Fibroblast of lung (primary cell): ENCODE data around the gene KCNK7. TPM values are rescaled to one million over a fixed set of nuclear protein-coding genes. Genes with fewer than 3 reads are reported as not detected.
A peak's percentile ranks its signal among the peaks of the same experiment; 100 is the strongest.

ENCODE experiments used
- DNase-seq, 2 donors: peaks; one replicate each; pipeline versions ENCODE4 v3.0.0 to v3.0.0-alpha.2; 2010; ENCODE audit warnings: low read depth in 2 of 2
- H2AFZ ChIP-seq: 2 replicates; pipeline ENCODE4 v1.5.1; 2012; ENCODE audit warnings: low read length, control low read depth, inconsistent platforms
- H3K27ac ChIP-seq: 2 replicates; pipeline ENCODE4 v1.5.1; 2011; ENCODE audit warnings: low read length, control low read depth; ENCODE audit not compliant: insufficient read depth
- H3K27me3 ChIP-seq: 2 replicates; pipeline ENCODE4 v1.5.1; 2011; ENCODE audit warnings: mild to moderate bottlenecking, low read length; ENCODE audit not compliant: control insufficient read depth, insufficient read depth
- H3K36me3 ChIP-seq: 2 replicates; pipeline ENCODE4 v1.5.1; 2011; ENCODE audit warnings: low read length; ENCODE audit not compliant: control insufficient read depth, insufficient read depth
- H3K4me1 ChIP-seq: 2 replicates; pipeline ENCODE4 v1.5.1; 2011; ENCODE audit warnings: low read length; ENCODE audit not compliant: control insufficient read depth, insufficient read depth; ENCODE audit errors: extremely low read depth
- H3K4me2 ChIP-seq: 2 replicates; pipeline ENCODE4 v1.5.1; 2011; ENCODE audit warnings: low read length, control low read depth; ENCODE audit not compliant: insufficient read depth; ENCODE audit errors: extremely low read depth
- H3K4me3 ChIP-seq, 4 experiments: fragments of 200-600 bp in 1 of 4; sonication (generic) in 1 of 4; replicated peaks in 1 of 4; 2 replicates each; pipeline ENCODE4 v1.5.1; 2011 to 2016; ENCODE audit warnings: low read length in 4 of 4, low read depth in 3 of 4, mild to moderate bottlenecking in 3 of 4, control low read depth in 2 of 4, inconsistent platforms in 1 of 4, mixed read lengths in 1 of 4; ENCODE audit not compliant: insufficient read depth in 1 of 4; ENCODE audit errors: control extremely low read depth in 1 of 4
- H3K79me2 ChIP-seq: 2 replicates; pipeline ENCODE4 v1.5.1; 2012; ENCODE audit warnings: mild to moderate bottlenecking, low read length, inconsistent platforms; ENCODE audit not compliant: control insufficient read depth, insufficient read depth
- H3K9ac ChIP-seq: 2 replicates; pipeline ENCODE4 v1.5.1; 2011; ENCODE audit warnings: mild to moderate bottlenecking, low read length, control low read depth; ENCODE audit not compliant: insufficient read depth
- H3K9me3 ChIP-seq: 2 replicates; pipeline ENCODE4 v1.5.1; 2012; ENCODE audit warnings: low read depth, low read length; ENCODE audit not compliant: control insufficient read depth, insufficient read depth
- H4K20me1 ChIP-seq: 2 replicates; pipeline ENCODE4 v1.5.1; 2011; ENCODE audit warnings: low read length; ENCODE audit not compliant: control insufficient read depth, insufficient read depth; ENCODE audit errors: extremely low read depth
- EZH2 ChIP-seq: IDR thresholded peaks from 2 replicates; pipeline ENCODE4 v1.5.1; 2012; ENCODE audit warnings: low read length, control low read depth, mild to moderate bottlenecking; ENCODE audit errors: missing control alignments
- polyA plus RNA-seq, 2 donors: library from polyadenylated mRNA; depleted of rRNA in 1 of 2; stranded (reverse) in 1 of 2; unstranded in 1 of 2; fragments of >200 nt; gene quantifications; 2 replicates each; pipeline ENCODE4 v1.2.1, GENCODE V29; 2011 to 2012; ENCODE audit warnings: missing spikeins in 1 of 2
- total RNA-seq: library from RNA; depleted of rRNA; stranded (reverse); fragments of >200 nt; gene quantifications from 2 replicates; pipeline ENCODE4 v1.2.1, GENCODE V29; 2014
- TF ChIP-seq, protein P1 (sequence below), 2 donors: IDR thresholded peaks in 1 of 2; conservative IDR thresholded peaks in 1 of 2; 1 replicate in 1 of 2; 2 replicates in 1 of 2; pipeline ENCODE4 v1.5.1; 2011 to 2012; ENCODE audit warnings: low read length in 2 of 2, control low read depth in 1 of 2, inconsistent platforms in 1 of 2, low read depth in 1 of 2, mild to moderate bottlenecking in 1 of 2

KCNK7 gene
- total and polyA plus RNA-seq, 2 donors (not counting 1 experiment from before 2014, with no cell fraction given) = not detected

DNA sequence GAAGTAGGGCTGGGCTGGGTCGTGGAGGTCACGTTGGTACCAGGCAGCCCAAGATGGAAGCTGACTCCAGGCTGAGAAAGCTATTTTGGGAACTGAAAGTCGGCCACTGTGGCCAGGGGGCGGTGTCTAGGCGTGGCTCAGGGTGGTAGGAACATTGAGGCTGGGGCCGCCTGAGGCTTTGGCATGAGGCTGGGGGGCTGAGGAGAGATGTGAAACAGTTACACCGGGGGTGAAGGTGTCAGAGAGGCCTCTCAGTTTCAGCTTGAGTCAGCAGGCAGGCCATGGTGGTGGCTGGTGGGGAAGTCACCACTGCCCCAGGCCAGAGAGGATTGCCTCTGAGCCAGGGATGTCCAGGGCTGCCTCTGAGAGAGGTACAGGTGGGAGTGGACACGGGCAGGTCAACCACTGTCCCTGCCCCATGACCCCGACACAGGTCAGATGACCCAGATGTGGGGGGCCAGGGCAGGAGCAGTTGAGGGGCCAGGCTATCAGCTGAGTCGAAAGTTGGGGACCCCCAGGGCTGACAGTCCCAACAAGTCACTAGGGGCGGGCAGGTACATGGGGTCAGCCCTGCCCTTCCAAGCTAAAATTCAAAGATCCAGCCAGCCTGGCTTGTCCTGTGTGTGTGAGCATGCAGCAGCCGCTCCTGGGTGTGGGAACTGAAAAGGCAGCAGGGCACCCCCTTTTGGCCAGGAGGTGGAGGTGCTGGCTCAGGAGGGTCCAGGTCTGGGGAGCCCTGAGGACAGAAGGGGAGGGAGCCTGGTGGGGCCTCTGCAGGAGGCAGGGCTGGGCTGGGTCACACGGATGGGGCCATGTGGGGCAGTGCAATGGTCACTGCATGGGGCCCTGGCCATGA lies 7.2 kb downstream of the KCNK7 start:
- Histone ChIP-seq H3K4me2 (no peak overlapping the region), H3K4me3 (no peak overlapping the region), H2AFZ (no peak overlapping the region), H4K20me1 (no peaks in the 10 kb centered on the region), H3K4me1 (peaks cover 8% of the 10 kb centered on the region), H3K27ac (peak overlapping the region; percentile 14), H3K9ac (no peak overlapping the region), H3K36me3 (peaks cover 16% of the 10 kb centered on the region), H3K27me3 (no peaks in the 10 kb centered on the region), H3K9me3 (no peaks in the 10 kb centered on the region), H3K79me2 (no peaks in the 10 kb centered on the region)
- peak; percentile 29 to 52 for DNase-seq
- TF ChIP-seq, protein P1, sequence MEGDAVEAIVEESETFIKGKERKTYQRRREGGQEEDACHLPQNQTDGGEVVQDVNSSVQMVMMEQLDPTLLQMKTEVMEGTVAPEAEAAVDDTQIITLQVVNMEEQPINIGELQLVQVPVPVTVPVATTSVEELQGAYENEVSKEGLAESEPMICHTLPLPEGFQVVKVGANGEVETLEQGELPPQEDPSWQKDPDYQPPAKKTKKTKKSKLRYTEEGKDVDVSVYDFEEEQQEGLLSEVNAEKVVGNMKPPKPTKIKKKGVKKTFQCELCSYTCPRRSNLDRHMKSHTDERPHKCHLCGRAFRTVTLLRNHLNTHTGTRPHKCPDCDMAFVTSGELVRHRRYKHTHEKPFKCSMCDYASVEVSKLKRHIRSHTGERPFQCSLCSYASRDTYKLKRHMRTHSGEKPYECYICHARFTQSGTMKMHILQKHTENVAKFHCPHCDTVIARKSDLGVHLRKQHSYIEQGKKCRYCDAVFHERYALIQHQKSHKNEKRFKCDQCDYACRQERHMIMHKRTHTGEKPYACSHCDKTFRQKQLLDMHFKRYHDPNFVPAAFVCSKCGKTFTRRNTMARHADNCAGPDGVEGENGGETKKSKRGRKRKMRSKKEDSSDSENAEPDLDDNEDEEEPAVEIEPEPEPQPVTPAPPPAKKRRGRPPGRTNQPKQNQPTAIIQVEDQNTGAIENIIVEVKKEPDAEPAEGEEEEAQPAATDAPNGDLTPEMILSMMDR (conservative IDR thresholded peaks at IDR 0.05 in 1 of 2, IDR thresholded peaks at IDR 0.05 in 1 of 2; ENCODE audit: low read depth in 1 of 2, low read length in 2 of 2) = peak; percentile 11 to 52
- no peak for TF ChIP-seq EZH2

DNA sequence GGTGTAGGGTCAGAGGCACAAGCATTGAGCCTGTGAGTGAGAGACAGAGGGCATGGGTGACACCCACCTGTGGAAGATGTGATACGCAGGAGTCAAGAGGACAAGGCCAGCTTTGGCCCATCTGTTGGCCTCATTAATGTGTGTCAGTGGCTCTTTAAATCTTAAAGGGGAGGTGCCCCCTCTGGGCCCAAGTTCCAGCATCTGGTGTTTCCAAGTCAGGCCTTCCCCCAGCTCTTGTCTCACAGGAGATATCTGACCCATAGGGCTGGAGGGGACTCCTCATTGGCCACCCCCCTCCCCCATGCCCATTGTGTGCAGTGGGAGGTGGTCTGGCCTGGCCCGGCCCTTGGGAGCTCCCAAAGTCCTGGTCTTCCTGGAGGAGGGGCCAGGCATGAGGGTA lies 8.9 kb downstream of the KCNK7 start:
- Histone ChIP-seq H3K9ac (no peak overlapping the region), H3K4me1 (peaks cover 8% of the 10 kb centered on the region), H2AFZ (no peak overlapping the region), H3K79me2 (no peaks in the 10 kb centered on the region), H3K27me3 (no peaks in the 10 kb centered on the region), H3K9me3 (no peaks in the 10 kb centered on the region), H3K4me3 (no peak overlapping the region), H3K27ac (no peak overlapping the region), H3K4me2 (no peak overlapping the region), H3K36me3 (peaks cover 14% of the 10 kb centered on the region), H4K20me1 (no peaks in the 10 kb centered on the region)
- peak in 1 of 2 donors; percentile 26 for DNase-seq
- TF ChIP-seq, protein P1 (conservative IDR thresholded peaks at IDR 0.05 in 1 of 2, IDR thresholded peaks at IDR 0.05 in 1 of 2; ENCODE audit: low read depth in 1 of 2, low read length in 2 of 2) = no peak
- no peak for TF ChIP-seq EZH2

DNA sequence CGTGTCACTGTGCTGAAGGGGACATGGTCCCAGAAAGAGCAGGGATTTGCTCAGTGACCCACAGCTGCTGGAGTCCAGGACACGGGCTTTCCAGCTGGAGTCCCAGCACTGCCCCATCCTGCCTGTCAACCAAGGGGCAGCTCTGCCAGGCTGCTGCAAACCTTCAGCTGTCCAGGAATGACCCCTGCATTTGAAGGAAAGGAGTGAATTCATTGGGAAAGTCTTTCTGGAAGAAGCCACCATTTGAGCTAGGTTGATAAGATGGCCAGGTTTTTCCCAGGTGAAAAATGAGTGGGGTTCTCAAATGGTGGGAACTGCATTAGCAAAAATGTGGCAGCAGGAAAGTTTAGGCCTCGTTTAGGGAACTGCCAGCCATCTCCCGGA lies 9.4 kb downstream of the KCNK7 start:
- Histone ChIP-seq H3K27me3 (no peaks in the 10 kb centered on the region), H3K4me2 (no peak overlapping the region), H4K20me1 (no peaks in the 10 kb centered on the region), H2AFZ (no peak overlapping the region), H3K4me1 (peaks cover 8% of the 10 kb centered on the region), H3K79me2 (no peaks in the 10 kb centered on the region), H3K36me3 (peaks cover 16% of the 10 kb centered on the region), H3K9ac (no peak overlapping the region), H3K4me3 (no peak overlapping the region), H3K27ac (no peak overlapping the region), H3K9me3 (no peaks in the 10 kb centered on the region)
- no peak for TF ChIP-seq EZH2
- TF ChIP-seq, protein P1 (conservative IDR thresholded peaks at IDR 0.05 in 1 of 2, IDR thresholded peaks at IDR 0.05 in 1 of 2; ENCODE audit: low read depth in 1 of 2, low read length in 2 of 2) = no peak
- no peak for DNase-seq
